Measurements from ENCODE around the gene AKT2.

Gene AKT2

DNA sequence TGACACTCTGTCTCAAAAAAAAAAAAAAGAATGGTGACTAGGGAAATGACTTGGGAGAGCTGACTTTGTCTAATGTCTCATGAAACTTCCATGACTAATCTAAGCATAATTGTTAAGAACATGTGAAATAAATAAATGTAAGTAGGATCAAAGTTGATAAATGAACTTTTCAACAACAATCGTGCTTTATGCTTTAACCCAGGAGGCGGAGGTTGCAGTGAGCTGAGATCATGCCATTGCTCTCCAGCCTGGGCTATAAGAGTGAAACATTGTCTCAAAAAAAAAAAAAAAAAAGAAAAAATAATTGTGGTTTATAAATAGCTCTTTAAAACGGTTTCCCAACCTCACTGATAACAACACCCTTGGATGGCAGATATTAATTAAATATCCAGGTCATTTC lies 12.9 kb upstream of the AKT2 start:
- DNase-seq: no peak

DNA sequence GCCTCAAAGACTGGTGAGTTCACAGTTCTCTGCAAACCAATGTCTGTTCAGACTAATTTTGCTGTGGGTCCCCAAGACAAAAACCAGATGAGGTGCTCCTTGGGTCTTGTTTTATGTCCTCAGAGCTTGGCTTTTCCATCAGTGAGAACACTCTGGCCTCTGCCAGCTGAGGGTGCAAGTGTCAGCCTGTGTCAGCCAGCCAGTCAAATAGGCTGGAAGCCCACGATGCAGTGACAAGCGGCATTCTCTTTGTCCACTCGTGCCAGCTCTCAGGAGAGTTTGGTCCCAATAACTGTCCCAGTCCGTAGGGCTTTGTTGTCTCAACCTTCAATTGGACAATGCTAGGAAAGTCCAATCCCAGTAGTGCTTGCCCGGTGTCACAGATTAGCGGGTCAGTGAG lies 9.4 kb upstream of the AKT2 start:
- no peak for DNase-seq

DNA sequence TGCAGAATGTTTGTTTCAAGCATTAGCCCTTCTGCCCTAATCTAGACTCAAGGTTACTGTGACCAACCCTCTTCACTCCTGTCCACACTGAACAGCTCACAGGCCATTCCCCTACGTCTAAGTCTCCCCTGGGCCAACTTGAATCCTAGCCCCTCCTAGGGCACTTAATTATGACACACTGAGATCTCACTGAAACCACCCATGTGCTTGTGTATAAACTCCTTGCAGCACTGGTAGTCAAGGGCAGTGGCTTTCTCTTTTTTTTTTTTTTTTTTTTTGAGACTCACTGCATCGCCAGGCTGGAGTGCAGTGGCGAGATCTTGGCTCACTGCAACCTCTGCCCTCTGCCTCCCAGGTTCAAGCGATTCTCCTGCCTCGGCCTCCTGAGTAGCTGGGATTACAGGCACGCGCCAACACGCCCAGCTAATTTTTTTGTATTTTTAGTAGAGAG lies 1.9 kb upstream of the AKT2 start:
- DNase-seq: no peak

GRCh38 chr19:40286235-40286970 lies 1.3 kb upstream of the AKT2 start:
- peak; percentile 33 for DNase-seq

DNA sequence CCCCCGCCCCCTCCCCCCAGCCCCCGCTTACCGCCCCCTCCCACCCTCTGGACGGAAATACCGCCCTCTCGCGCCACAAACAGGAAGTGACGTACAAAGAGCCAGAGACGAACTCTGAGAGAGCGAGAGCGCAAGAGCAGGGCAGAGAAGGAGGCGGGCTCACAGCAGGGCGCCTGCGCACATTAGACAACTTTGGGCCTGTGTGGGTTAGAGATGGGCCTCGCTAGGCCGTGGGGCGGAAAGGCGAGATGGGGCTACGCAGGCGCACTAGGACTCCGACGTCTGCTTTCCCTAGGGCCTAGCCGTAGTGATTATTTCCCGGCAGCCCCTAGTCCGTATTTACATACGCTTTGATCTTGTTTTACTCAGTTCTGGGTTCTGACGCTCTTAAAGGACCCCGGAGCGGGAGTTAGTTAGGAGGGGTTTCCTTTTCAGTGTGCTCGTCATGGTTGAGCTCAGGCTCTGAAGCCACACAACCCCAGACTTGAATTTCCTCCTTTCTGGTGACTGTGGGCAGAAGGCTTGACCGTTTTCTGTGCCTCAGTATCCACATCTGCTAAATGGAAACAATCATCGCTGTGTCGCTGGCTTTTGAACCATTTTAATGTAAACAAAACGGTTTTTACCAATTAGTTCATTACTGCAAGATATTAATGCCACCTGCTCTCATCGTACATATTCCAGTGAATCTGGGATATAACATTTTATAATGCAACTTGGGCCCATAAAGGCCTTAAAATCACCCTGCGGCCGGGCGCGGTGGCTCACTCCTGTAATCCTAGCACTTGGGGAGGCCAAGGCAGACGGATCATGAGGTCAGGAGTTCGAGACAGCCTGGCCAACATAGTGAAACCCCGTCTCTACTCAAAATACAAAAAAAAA lies 449 bp upstream of the AKT2 start:
- DNase-seq: peak; percentile 100

DNA sequence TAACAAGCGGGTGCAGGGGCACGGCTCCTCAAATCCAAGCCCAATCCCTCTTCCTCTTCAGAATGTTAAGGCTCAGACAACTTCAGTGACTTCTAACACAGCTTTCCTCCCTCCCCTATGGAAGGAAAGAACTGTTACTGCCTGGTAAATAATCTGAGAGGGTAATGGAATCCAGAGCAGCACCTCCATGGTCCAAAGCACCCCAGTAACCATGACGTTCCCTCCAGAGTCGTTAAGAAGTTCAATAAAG lies 969 bp downstream of the AKT2 start:
- DNase-seq: no peak

GRCh38 chr19:40283414-40284250 lies 1.5 kb downstream of the AKT2 start:
- no peak for DNase-seq

GRCh38 chr19:40282920-40283319 lies 2.2 kb downstream of the AKT2 start:
- no peak for DNase-seq

DNA sequence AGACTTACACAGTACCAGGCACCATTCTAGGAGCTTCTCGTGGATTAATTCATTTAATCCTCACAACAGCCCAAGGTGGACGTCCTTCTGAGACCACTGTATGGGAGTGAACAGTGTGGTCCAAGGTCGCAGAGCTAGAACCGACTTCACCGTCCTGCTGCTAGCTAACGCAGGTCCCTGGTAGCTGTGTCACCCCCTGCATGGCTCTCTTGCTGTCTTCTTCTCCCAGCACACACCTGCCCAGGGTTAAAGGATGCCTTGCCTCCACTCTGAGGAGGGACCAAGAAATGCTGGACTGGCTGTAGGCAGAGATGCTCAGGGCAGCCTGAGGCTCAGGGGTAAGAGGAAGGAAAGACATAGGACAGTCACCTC lies 3.0 kb downstream of the AKT2 start:
- DNase-seq: no peak

DNA sequence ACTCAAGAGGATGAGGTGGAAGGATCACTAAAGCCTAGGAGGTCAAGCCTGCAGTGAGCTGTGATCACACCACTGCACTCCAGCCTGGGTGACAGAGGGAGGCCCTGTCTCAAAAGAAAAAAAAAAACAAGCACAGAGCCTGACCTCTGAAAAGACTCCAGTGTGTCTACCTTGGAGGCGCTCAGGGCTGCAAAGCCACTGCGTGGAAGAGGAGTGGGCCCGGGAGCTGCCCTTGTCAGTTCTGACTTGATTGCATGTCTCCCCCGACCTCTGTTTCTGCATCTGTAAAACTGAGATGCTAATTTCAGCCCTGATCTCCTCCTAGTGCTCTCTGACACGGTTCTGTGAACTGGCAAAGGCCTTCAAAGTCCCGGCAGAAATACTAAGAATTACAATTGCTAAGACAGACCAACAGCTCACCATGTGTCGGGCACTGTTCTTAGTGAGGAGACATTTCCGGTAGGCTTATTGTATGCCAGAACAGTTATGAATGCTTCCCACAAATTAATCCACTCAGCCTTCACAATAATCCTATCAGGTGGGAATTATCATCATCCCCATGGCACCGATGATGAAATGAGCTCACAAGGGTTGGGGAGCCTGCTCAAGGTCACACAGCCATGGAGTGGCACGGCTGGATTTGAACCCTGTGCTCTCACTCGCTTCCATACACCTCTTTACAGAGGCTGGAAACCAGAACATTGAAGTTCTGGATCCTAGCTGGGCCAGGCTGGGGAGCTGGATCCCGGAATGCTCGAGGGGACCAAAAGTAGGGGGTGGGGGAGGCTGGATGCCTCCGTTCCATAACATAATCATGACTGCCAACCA lies 3.5 kb downstream of the AKT2 start:
- no peak for DNase-seq

DNA sequence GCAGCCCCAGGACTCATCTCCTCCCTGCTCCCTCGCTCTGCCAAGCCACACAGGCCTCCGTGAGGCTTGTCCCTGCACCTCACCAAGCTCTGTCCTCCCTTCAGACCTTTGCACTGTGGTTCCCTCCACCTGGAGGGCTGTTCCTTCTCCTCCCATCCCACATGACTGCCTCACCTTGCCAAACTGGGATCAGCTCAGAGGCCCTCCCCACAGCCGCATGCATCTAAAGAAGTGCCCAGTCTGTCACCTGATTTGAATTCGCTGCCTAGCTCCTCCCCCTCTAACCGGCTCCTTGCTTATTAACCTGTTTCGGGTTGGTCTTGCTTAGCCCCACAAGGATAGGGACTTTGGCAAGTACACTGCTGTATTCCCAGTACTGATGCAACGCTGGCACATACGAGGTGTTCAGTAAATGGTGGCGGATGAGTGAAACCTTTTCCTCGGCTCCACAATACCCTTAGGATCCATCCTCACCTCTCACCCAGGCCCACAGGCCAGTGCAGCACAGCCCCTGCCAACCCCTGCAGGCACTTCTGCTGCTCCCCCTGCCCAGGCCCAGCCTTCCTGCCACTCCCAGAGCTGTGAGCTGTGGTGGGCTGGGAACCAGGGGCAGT lies 4.4 kb downstream of the AKT2 start:
- no peak for DNase-seq

DNA sequence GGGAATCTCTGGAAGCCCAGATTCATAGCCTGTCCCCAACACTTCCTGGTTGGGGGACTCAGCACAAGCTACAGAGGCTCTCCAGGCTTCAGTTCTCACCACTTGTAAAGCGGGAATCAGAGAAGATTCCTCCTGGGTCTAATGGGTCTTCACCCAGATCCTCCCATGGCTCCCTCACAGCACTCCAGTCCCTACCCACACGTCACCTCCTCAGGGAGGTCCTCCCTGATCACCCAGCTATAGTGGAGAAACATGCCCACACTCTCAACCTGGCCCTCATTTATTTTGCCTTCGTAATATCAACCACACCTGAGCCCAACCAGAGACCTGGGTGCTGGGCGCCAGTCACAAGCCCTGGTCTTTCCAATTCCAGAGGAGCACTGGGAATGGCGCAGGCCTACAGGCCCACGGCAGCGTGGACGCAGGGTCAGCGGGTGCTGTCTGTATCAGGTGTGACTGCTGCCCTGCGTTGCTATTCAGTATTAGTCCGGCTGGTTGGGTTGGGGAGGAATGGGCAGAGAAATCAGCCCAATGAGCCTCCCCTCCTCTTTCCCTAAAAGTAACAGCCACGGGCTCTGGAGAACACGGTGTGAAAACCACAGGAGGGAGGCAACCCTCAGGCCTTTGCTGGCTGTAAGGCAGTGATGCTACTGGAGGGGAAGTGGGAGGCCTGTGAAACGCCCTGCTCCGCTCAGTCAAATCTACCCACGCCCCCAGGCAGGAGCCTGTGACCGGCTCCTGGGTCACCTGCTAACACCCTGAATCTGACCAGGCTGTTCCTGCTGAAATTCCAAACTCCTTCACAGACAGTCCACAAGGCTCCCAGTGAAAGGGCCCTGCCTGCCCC lies 5.2 kb downstream of the AKT2 start:
- DNase-seq: no peak

- no peak for DNase-seq
Observed at GRCh38 chr19:40279120-40279551, 6.0 kb downstream of the AKT2 start.

DNA sequence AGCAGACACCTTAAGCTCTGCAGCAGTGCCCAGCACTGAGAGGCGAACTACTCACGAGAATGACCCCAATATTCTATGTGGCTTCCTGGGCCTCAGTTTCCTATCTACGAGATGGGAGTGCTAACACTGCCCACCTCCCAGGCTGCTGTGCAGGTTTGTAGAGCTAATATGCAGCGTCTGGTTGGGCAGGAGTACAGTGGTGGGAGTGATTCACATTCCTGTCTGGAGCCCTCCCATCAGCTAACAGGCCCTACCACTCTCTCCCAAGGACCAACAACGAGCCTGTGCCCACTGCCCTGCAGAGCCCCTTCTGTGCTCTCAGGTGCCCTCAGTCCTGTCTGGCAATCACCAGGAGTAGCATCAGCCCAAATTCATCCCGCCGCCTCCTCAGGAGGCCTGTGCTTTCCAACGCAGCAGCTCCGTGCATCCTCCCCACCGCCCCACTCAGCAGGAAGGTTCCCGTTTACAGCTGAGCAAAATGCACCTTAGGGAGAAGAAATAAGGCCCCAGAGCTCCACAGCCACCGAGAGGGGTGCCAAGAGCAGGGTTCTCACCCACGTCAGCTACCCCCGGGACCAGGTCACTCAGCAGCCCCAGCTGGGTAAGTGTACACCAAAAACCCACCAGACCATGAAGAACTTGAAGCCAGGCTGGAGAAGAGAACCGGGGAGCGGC lies 6.6 kb downstream of the AKT2 start:
- DNase-seq: no peak

- no peak for DNase-seq
Observed at GRCh38 chr19:40277356-40278059, 7.6 kb downstream of the AKT2 start.

DNA sequence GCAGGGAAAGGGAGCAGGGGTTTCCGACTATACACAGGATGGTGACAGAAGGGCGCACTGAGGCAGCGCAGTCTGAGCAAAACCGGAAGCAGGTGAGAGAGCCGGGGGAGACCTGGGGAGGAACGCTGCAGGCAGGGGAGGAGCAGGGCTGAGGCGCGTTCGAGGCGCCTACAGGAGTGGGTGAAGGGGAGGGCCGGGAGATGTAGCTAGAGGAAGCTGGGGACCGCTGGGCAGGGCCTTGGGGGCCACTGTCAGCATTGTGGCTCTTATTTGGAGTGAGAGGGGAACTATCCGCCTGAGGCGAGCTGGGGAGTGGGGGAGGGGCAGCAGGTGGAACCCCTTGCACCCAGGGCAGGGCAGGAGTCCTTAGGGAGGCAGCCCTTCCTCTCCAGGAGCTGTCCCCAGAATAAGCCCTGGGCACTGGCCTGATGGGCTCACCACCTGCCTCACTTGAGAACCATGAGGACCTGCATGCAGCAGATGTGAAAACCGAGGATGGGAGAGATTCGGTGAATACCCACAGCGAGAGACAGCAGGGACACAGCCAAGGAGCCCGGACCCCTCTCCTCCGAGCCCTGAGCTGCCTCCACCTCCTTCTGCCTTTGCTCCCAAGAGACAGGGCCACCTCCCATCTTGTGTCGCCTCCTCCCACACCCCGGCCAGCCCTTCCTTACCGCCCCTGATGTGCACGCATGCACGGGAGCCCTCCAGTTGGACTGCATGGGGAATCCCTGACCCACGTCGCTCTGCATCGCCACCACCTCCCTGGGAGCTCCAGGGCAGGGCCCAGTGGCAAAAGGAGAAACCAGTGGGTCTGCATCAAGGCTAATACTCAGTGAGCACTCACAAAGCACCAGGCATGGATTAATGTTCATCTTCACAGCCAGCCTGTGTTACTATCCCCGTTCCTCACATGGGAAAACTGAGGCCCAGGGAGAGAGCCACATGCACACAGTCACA lies 10.3 kb downstream of the AKT2 start:
- DNase-seq: no peak

GRCh38 chr19:40273469-40274360 lies 11.4 kb downstream of the AKT2 start:
- no peak for DNase-seq

GRCh38 chr19:40272261-40272660 lies 12.9 kb downstream of the AKT2 start:
- no peak for DNase-seq
